Measurements from ENCODE around the gene CREM. TPM values are rescaled to one million over a fixed set of nuclear protein-coding genes. Genes with fewer than 3 reads are reported as not detected.

Gene CREM
- total and polyA plus RNA-seq, 2 experiments from 2014 or later, result 40.9 to 43.8 TPM

GRCh38 chr10:35206274-35206673, 79.6 kb downstream of the CREM start:
- Mint-ChIP-seq H3K4me1 (peaks cover 35% of the 10 kb centered on the region), H3K27ac (no peak overlapping the region), H3K9me3 (no peaks in the 10 kb centered on the region), H3K27me3 (ENCODE audit: insufficient read depth, low read depth, poor library complexity) (peaks cover 5% of the 10 kb centered on the region), H3K36me3 (ENCODE audit: low read depth) (no peaks in the 10 kb centered on the region; the same call in 2 of the 3 replicates), H3K4me3 (no peak overlapping the region)
- Histone ChIP-seq H3K4me1 (ENCODE audit: insufficient read depth) (peaks cover 33% of the 10 kb centered on the region), H3K27ac (ENCODE audit: low read depth) (no peak overlapping the region), H3K4me3 (no peak overlapping the region), H3K27me3 (ENCODE audit: insufficient read depth) (no peaks in the 10 kb centered on the region), H3K36me3 (ENCODE audit: insufficient read depth) (no peaks in the 10 kb centered on the region), H3K9me2 (ENCODE audit: insufficient read depth) (no peaks in the 10 kb centered on the region), H3K4me2 (no peak overlapping the region), H4K20me1 (replicated peaks; ENCODE audit: insufficient read depth) (no peaks in the 10 kb centered on the region), H3F3A (replicated peaks; ENCODE audit: low read depth) (no peaks in the 10 kb centered on the region), H2AFZ (no peak overlapping the region), H3K79me2 (replicated peaks; ENCODE audit: insufficient read depth) (no peaks in the 10 kb centered on the region)
- ATAC-seq (no peak), DNase-seq (ENCODE audit: low spot score) (no peak)
- no peak for TF ChIP-seq ETS1 (IDR thresholded peaks at IDR 0.05)
- no peak for TF ChIP-seq JUNB (IDR thresholded peaks at IDR 0.05; ENCODE audit: unreplicated experiment)
- no peak for TF ChIP-seq CREB1 (CRISPR knock-in tag; IDR thresholded peaks at IDR 0.05; ENCODE audit: low read depth)
- no peak for TF ChIP-seq REST (IDR thresholded peaks at IDR 0.05; ENCODE audit: unreplicated experiment)
- TF ChIP-seq ZNF114 (CRISPR knock-in tag; IDR thresholded peaks at IDR 0.05), result no peak

GRCh38 chr10:35208536-35208935, 81.9 kb downstream of the CREM start:
- H3K27ac ChIP-seq (ENCODE audit: low read depth), result peak overlapping the region; percentile 58
- peaks cover 47% of the 10 kb centered on the region for H3K4me1 ChIP-seq (ENCODE audit: insufficient read depth)
- no peaks in the 10 kb centered on the region; the same call in 2 of the 3 replicates for H3K36me3 Mint-ChIP-seq (ENCODE audit: low read depth)
- H3K4me2 ChIP-seq, result peak overlapping the region; percentile 22; the same call in 1 of the 2 replicates
- H3K9me3 Mint-ChIP-seq, result no peaks in the 10 kb centered on the region
- H3F3A ChIP-seq (replicated peaks; ENCODE audit: low read depth), result no peaks in the 10 kb centered on the region
- no peaks in the 10 kb centered on the region for H3K36me3 ChIP-seq (ENCODE audit: insufficient read depth)
- no peak overlapping the region for H2AFZ ChIP-seq
- H3K9me2 ChIP-seq (ENCODE audit: insufficient read depth), result no peaks in the 10 kb centered on the region
- H4K20me1 ChIP-seq (replicated peaks; ENCODE audit: insufficient read depth), result no peaks in the 10 kb centered on the region
- peaks cover 52% of the 10 kb centered on the region for H3K4me1 Mint-ChIP-seq
- H3K4me3 Mint-ChIP-seq, result no peak overlapping the region
- H3K27ac Mint-ChIP-seq, result no peak overlapping the region; the same call in 1 of the 2 replicates
- H3K27me3 ChIP-seq (ENCODE audit: insufficient read depth), result no peaks in the 10 kb centered on the region
- H3K79me2 ChIP-seq (replicated peaks; ENCODE audit: insufficient read depth), result no peaks in the 10 kb centered on the region
- ATAC-seq, result no peak
- H3K27me3 Mint-ChIP-seq (ENCODE audit: insufficient read depth, low read depth, poor library complexity), result peaks cover 6% of the 10 kb centered on the region
- no peak overlapping the region for H3K4me3 ChIP-seq
- DNase-seq (ENCODE audit: low spot score), result no peak
- TF ChIP-seq CTCF (conservative IDR thresholded peaks at IDR 0.05; ENCODE audit: low read depth in 2 of 2) (no peak), STAT1 (IDR thresholded peaks at IDR 0.05; ENCODE audit: unreplicated experiment) (no peak), ZNF114 (CRISPR knock-in tag; IDR thresholded peaks at IDR 0.05) (no peak), JUNB (IDR thresholded peaks at IDR 0.05; ENCODE audit: unreplicated experiment) (no peak), POLR2AphosphoS5 (IDR thresholded peaks at IDR 0.05; ENCODE audit: low read depth) (no peak), CREB1 (CRISPR knock-in tag; IDR thresholded peaks at IDR 0.05; ENCODE audit: low read depth) (no peak), NANOG (IDR thresholded peaks at IDR 0.05; ENCODE audit: borderline replicate concordance) (no peak), ZNF331 (CRISPR knock-in tag; IDR thresholded peaks at IDR 0.05; ENCODE audit: low read depth) (no peak), ETS1 (IDR thresholded peaks at IDR 0.05) (no peak), REST (IDR thresholded peaks at IDR 0.05; ENCODE audit: unreplicated experiment) (no peak)

All from GM23338 (cell line).